Embryonic facial prominence (tissue), 1 donor: ENCODE data around the gene PRKCB.

ENCODE experiments used
- DNase-seq: peaks from one replicate; pipeline ENCODE4 v3.0.0-alpha.2; 2016; ENCODE audit errors: extremely low spot score

Gene PRKCB

GRCh38 chr16:23836404-23837311, 875 bp downstream of the PRKCB start:
- no peak for DNase-seq

GRCh38 chr16:23837553-23838308, 1.9 kb downstream of the PRKCB start:
- DNase-seq, result no peak

GRCh38 chr16:23838485-23839142, 2.8 kb downstream of the PRKCB start:
- DNase-seq, result no peak

- DNase-seq, result no peak
These were observed 4.5 kb downstream of the PRKCB start for GRCh38 chr16:23840310-23840709.

- no peak for DNase-seq
These were observed 6.4 kb downstream of the PRKCB start for GRCh38 chr16:23842137-23842600.

- DNase-seq, result no peak
These were observed 7.4 kb downstream of the PRKCB start for GRCh38 chr16:23843143-23843542.

GRCh38 chr16:23847251-23847650, 11.5 kb downstream of the PRKCB start:
- no peak for DNase-seq

GRCh38 chr16:23847948-23848347, 12.2 kb downstream of the PRKCB start:
- no peak for DNase-seq

- DNase-seq, result no peak
These were observed 13.2 kb downstream of the PRKCB start for GRCh38 chr16:23848958-23849357.

GRCh38 chr16:23852794-23853562, 17.2 kb downstream of the PRKCB start:
- no peak for DNase-seq

GRCh38 chr16:23855010-23855409, 19.2 kb downstream of the PRKCB start:
- DNase-seq, result no peak

GRCh38 chr16:23856251-23856709, 20.5 kb downstream of the PRKCB start:
- DNase-seq, result no peak

GRCh38 chr16:23857256-23857880, 21.6 kb downstream of the PRKCB start:
- DNase-seq, result no peak

- no peak for DNase-seq
These were observed 22.1 kb downstream of the PRKCB start for GRCh38 chr16:23857881-23858269.

- no peak for DNase-seq
These were observed 22.8 kb downstream of the PRKCB start for GRCh38 chr16:23858542-23858941.

GRCh38 chr16:23859713-23860269, 24.0 kb downstream of the PRKCB start:
- DNase-seq, result no peak

- DNase-seq, result no peak
These were observed 26.1 kb downstream of the PRKCB start for GRCh38 chr16:23861874-23862273.

GRCh38 chr16:23862556-23862955, 26.8 kb downstream of the PRKCB start:
- DNase-seq, result no peak

- no peak for DNase-seq
These were observed 28.0 kb downstream of the PRKCB start for GRCh38 chr16:23863511-23864422.

- no peak for DNase-seq
These were observed 30.1 kb downstream of the PRKCB start for GRCh38 chr16:23865853-23866252.
